Gastroesophageal sphincter (tissue), 4 donors: Measurements from ENCODE around the gene DCDC1. TPM values are rescaled to one million over a fixed set of nuclear protein-coding genes. Genes with fewer than 3 reads are reported as not detected.

Experiments used
- ATAC-seq: fragments of 150-250 bp; one replicate; pipeline ENCODE4 v1.9.1; 2016; ENCODE audit warnings: mild to moderate bottlenecking, moderate library complexity
- H3K27ac ChIP-seq, 4 donors: fragments of 200-600 bp; sonication (generic) in 3 of 4; 1 replicate in 3 of 4; 2 replicates in 1 of 4; pipeline ENCODE4 v1.5.1; 2016 to 2019
- H3K27me3 ChIP-seq: fragments of 200-600 bp; sonication (generic); one replicate; pipeline ENCODE4 v1.5.1; 2019
- H3K36me3 ChIP-seq, 2 donors: fragments of 200-600 bp; sonication (generic); one replicate each; pipeline ENCODE4 v1.5.1; 2019; ENCODE audit warnings: control low read depth in 1 of 2
- H3K4me1 ChIP-seq, 3 donors: fragments of 200-600 bp; sonication (generic); 1 replicate in 2 of 3; 2 replicates in 1 of 3; pipeline ENCODE4 v1.5.1; 2016 to 2019; ENCODE audit warnings: control low read depth in 2 of 3
- H3K4me3 ChIP-seq, 2 donors: fragments of 200-600 bp; sonication (generic); one replicate each; pipeline ENCODE4 v1.5.1; 2019; ENCODE audit warnings: mild to moderate bottlenecking in 1 of 2, moderate library complexity in 1 of 2
- H3K9me3 ChIP-seq, 3 donors: fragments of 200-600 bp; sonication (generic); one replicate each; pipeline ENCODE4 v1.5.1; 2017 to 2019; ENCODE audit warnings: control low read depth in 2 of 3
- EP300 ChIP-seq: sonication (generic); formaldehyde crosslinking; IDR thresholded peaks from one replicate; pipeline ENCODE4 v1.6.1; 2017; ENCODE audit warnings: antibody characterized with exemption, mild to moderate bottlenecking
- POLR2A ChIP-seq, 2 donors: fragments of 450-650 bp; IDR thresholded peaks; one replicate each; pipeline ENCODE4 v1.6.1; 2017; ENCODE audit warnings: antibody characterized with exemption in 2 of 2, mild to moderate bottlenecking in 2 of 2, moderate library complexity in 1 of 2
- POLR2AphosphoS5 ChIP-seq: sonication (generic); formaldehyde crosslinking; IDR thresholded peaks from one replicate; pipeline ENCODE4 v1.6.1; 2017; ENCODE audit warnings: antibody characterized with exemption
- WGBS, 2 donors: methylation state at CpG; one replicate each; pipeline ENCODE4 v1.1.5; 2018; ENCODE audit warnings: low coverage in 1 of 2; 5-methylcytosine and 5-hydroxymethylcytosine counted together
- total RNA-seq, 4 donors: library from RNA; depleted of rRNA; stranded (reverse); fragments of >200 nt; gene quantifications; one replicate each; pipeline ENCODE4 v1.1.0, GENCODE V29; 2016
- TF ChIP-seq, protein P1 (sequence below), 4 experiments: fragments of 200-600 bp in 2 of 4; fragments of 450-650 bp in 2 of 4; sonication (generic) in 1 of 4; IDR thresholded peaks; one replicate each; pipeline ENCODE4 v1.5.1; 2017 to 2019; ENCODE audit warnings: antibody characterized with exemption in 4 of 4, mild to moderate bottlenecking in 2 of 4, moderate library complexity in 2 of 4

DCDC1 gene
- total RNA-seq, 4 donors from 2014 or later = 0.13 to 0.35 TPM; not detected in 2

DNA sequence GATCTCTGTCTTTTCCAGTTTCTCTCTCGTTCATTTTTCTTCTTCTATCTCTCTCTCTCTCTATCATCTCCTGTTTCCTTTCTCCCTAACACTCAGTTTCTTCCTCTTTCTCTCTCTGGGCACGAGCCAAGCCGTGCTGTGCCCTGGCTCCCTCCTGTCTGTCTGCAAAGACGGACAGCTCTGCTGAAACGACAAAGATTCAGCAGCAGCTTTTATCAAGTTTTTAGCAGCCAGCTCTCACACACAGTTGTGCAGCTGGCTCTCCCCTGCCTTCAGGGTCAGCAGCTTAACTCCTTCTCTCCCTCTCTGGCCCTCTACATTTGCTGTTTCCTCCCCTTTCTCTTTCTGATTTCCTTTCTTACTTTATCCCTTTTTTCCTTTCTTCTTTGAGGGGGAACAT is 431.4 kb downstream of the DCDC1 start:
- TF ChIP-seq EP300 (no peak), POLR2AphosphoS5 (no peak), POLR2A (IDR thresholded peaks at IDR 0.05) (no peak)
- TF ChIP-seq, protein P1, sequence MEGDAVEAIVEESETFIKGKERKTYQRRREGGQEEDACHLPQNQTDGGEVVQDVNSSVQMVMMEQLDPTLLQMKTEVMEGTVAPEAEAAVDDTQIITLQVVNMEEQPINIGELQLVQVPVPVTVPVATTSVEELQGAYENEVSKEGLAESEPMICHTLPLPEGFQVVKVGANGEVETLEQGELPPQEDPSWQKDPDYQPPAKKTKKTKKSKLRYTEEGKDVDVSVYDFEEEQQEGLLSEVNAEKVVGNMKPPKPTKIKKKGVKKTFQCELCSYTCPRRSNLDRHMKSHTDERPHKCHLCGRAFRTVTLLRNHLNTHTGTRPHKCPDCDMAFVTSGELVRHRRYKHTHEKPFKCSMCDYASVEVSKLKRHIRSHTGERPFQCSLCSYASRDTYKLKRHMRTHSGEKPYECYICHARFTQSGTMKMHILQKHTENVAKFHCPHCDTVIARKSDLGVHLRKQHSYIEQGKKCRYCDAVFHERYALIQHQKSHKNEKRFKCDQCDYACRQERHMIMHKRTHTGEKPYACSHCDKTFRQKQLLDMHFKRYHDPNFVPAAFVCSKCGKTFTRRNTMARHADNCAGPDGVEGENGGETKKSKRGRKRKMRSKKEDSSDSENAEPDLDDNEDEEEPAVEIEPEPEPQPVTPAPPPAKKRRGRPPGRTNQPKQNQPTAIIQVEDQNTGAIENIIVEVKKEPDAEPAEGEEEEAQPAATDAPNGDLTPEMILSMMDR (IDR thresholded peaks at IDR 0.05) = no peak
- H3K36me3 ChIP-seq = no peaks in the 10 kb centered on the region
- no peaks in the 10 kb centered on the region for H3K4me1 ChIP-seq
- H3K9me3 ChIP-seq = no peaks in the 10 kb centered on the region
- H3K4me3 ChIP-seq = no peak overlapping the region
- ATAC-seq = no peak
- no peaks in the 10 kb centered on the region for H3K27me3 ChIP-seq
- 8 to 37% methylated on average over 5 of the region's 5 CpGs for WGBS, 2 donors
- no peak overlapping the region for H3K27ac ChIP-seq

DNA sequence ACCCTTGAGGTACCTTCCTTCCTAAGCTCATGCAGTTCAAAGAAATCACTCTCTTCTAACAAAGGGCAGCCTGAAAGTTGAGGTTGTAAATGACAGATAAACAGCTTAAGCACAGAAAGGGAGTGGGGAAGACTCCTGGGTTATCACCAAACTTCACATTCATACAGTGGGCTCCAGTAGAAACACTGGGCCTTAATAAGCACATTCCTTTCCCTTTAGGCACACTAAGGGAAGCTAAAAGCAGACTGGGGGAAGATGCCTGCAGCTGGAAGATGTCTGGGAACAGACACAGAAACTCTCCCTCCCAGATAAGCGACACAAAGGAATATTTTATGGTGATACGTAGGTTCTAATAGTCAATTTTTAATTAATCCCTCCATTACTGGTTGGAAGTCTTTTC is 433.0 kb downstream of the DCDC1 start:
- WGBS, 2 donors = 18 to 33% methylated on average over 2 of the region's 2 CpGs

DNA sequence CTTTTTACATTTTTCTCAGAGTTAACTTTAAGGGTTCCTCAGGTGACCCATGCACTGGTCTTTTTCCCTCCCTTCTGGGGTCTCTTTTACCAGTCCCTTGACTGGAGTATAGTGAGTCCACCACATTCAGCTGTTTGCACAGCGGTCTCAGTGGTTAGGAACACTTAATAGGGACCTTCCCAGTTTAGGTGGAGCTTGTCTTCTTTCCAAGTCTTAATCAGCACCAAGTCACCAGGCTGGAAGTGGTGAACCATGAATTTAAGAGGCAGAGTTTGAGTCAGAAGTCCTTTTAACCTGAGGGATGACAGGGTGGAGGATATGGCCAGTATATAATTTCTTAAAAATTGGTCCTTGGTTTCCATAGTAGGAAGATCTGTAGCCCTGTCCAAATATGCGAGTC is 433.7 kb downstream of the DCDC1 start:
- TF ChIP-seq, protein P1 (IDR thresholded peaks at IDR 0.05) = no peak
- TF ChIP-seq POLR2AphosphoS5 = no peak
- no peaks in the 10 kb centered on the region for H3K36me3 ChIP-seq
- no peaks in the 10 kb centered on the region for H3K4me1 ChIP-seq
- no peak overlapping the region for H3K27ac ChIP-seq
- WGBS, 2 donors = 86 to 100% methylated on average over 1 of the region's 2 CpGs
- no peak for ATAC-seq
- H3K9me3 ChIP-seq = no peaks in the 10 kb centered on the region
- H3K27me3 ChIP-seq = no peaks in the 10 kb centered on the region
- no peak overlapping the region for H3K4me3 ChIP-seq

More for the DNA sequence above, 433.0 kb downstream of the DCDC1 start:
- Histone ChIP-seq H3K4me1 (no peaks in the 10 kb centered on the region), H3K27ac (no peak overlapping the region), H3K4me3 (no peak overlapping the region), H3K36me3 (no peaks in the 10 kb centered on the region), H3K9me3 (no peaks in the 10 kb centered on the region), H3K27me3 (no peaks in the 10 kb centered on the region)
- TF ChIP-seq POLR2A (IDR thresholded peaks at IDR 0.05) (no peak), POLR2AphosphoS5 (no peak), EP300 (no peak)
- TF ChIP-seq, protein P1 (IDR thresholded peaks at IDR 0.05) = no peak
- no peak for ATAC-seq

DNA sequence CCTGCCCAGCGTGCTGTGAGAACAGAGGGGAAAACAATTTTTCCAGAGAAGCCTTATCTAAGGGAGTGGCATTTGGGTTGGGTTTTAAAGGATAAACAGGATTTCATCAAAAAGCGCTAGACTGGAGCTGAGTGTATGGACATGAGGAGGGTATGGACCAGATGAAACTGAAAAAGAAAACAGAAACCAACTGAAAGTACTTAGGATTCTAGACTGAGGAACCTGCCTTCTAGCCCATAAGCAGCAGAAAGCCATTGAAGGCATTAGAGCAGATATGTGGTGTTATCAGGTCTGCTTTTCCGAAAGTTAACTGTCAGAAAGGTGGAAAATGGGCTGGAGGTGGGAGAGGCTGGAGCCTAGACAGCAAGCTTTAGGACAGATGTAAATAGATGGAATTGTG is 443.4 kb downstream of the DCDC1 start:
- Histone ChIP-seq H3K27ac (no peak overlapping the region), H3K4me3 (no peak overlapping the region), H3K36me3 (no peaks in the 10 kb centered on the region), H3K27me3 (peaks cover 13% of the 10 kb centered on the region), H3K4me1 (no peaks in the 10 kb centered on the region), H3K9me3 (no peaks in the 10 kb centered on the region)
- 81 to 83% methylated on average over 2 to 3 of the region's 3 CpGs for WGBS, 2 donors
- no peak for TF ChIP-seq POLR2AphosphoS5
- TF ChIP-seq, protein P1 (IDR thresholded peaks at IDR 0.05) = no peak
- no peak for ATAC-seq

DNA sequence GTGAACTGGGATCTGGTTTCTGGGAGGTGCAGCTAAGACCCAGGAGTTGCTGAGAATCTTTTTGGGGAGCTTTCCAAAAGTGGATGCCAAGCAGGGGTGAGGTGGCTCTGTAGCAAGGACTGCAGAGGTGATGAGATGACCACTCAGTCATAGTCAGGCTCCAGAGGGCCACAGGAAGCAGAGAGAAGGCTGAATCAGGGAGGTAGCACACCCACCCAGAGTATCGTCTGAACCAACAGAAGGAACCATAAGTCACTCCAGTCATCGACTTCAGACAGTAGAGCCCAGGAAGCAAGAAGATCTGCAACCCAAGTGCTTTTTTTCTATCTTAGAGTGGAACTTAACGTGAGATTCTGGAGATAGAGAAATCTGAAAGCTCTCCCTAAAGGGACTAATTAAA is 447.7 kb downstream of the DCDC1 start:
- H3K27me3 ChIP-seq = peaks cover 13% of the 10 kb centered on the region
- H3K4me1 ChIP-seq = no peaks in the 10 kb centered on the region
- H3K4me3 ChIP-seq = no peak overlapping the region
- 51 to 53% methylated on average over 2 of the region's 3 CpGs for WGBS, 2 donors
- H3K27ac ChIP-seq = no peak overlapping the region
- TF ChIP-seq EP300 (no peak), POLR2AphosphoS5 (no peak), POLR2A (IDR thresholded peaks at IDR 0.05) (no peak)
- TF ChIP-seq, protein P1 (IDR thresholded peaks at IDR 0.05) = no peak
- H3K36me3 ChIP-seq = no peaks in the 10 kb centered on the region
- ATAC-seq = no peak
- H3K9me3 ChIP-seq = no peaks in the 10 kb centered on the region
